ENCODE measurements around the gene RABAC1.
"Not testable (repeated sequence)": the region's sequence is repeated elsewhere in the genome, so short reads cannot be mapped to it uniquely, and the experiment has no call there.

The RABAC1 gene

GRCh38 chr19:41959056-41960053, at the start of gene RABAC1:
Gene RABAC1, minus strand, starts transcription at chr19:41959321. Its CDS starts 29 bp downstream, at chr19:41959292.
- in situ Hi-C loops (cut with MboI; ENCODE audit: low pct_unique_long_range_greater_than_20kb, low sequenced_read_pairs): no loop called here
- peak; percentile 91 for DNase-seq

GRCh38 chr19:42006569-42006968, 47.4 kb upstream of the RABAC1 start:
- in situ Hi-C loops (cut with MboI; ENCODE audit: low pct_unique_long_range_greater_than_20kb, low sequenced_read_pairs): no loop called here
- no peak for DNase-seq

GRCh38 chr19:42005504-42005903, 46.4 kb upstream of the RABAC1 start:
- in situ Hi-C loops (cut with MboI; ENCODE audit: low pct_unique_long_range_greater_than_20kb, low sequenced_read_pairs): no loop called here
- no peak for DNase-seq

GRCh38 chr19:42003506-42004294, 44.6 kb upstream of the RABAC1 start:
- in situ Hi-C loops (cut with MboI; ENCODE audit: low pct_unique_long_range_greater_than_20kb, low sequenced_read_pairs): no loop called here
- no peak for DNase-seq

GRCh38 chr19:41999878-42000208, 40.7 kb upstream of the RABAC1 start:
- in situ Hi-C loops (cut with MboI; ENCODE audit: low pct_unique_long_range_greater_than_20kb, low sequenced_read_pairs): no loop called here
- no peak for DNase-seq

- in situ Hi-C loops (cut with MboI; ENCODE audit: low pct_unique_long_range_greater_than_20kb, low sequenced_read_pairs): no loop called here
- DNase-seq: no peak
Observed at GRCh38 chr19:41999071-41999877, 40.2 kb upstream of the RABAC1 start.

- in situ Hi-C loops (cut with MboI; ENCODE audit: low pct_unique_long_range_greater_than_20kb, low sequenced_read_pairs): no loop called here
- no peak for DNase-seq
Observed at GRCh38 chr19:41998246-41999020, 39.3 kb upstream of the RABAC1 start.

- no peak for DNase-seq
- in situ Hi-C loops (cut with MboI; ENCODE audit: low pct_unique_long_range_greater_than_20kb, low sequenced_read_pairs): no loop called here
Observed at GRCh38 chr19:41997851-41998229, 38.7 kb upstream of the RABAC1 start.

GRCh38 chr19:41997121-41997850, 38.2 kb upstream of the RABAC1 start:
- in situ Hi-C loops (cut with MboI; ENCODE audit: low pct_unique_long_range_greater_than_20kb, low sequenced_read_pairs): no loop called here

GRCh38 chr19:41995959-41996797, 37.1 kb upstream of the RABAC1 start:
- peak; percentile 16 for DNase-seq
- in situ Hi-C loops (cut with MboI; ENCODE audit: low pct_unique_long_range_greater_than_20kb, low sequenced_read_pairs): no loop called here

More at GRCh38 chr19:41997121-41997850, 38.2 kb upstream of the RABAC1 start:
- peak; percentile 59 for DNase-seq

GRCh38 chr19:41994994-41995958, 36.2 kb upstream of the RABAC1 start:
- no peak for DNase-seq
- in situ Hi-C loops (cut with MboI; ENCODE audit: low pct_unique_long_range_greater_than_20kb, low sequenced_read_pairs): no loop called here

- in situ Hi-C loops (cut with MboI; ENCODE audit: low pct_unique_long_range_greater_than_20kb, low sequenced_read_pairs): no loop called here
- no peak for DNase-seq
Observed at GRCh38 chr19:41994521-41994971, 35.4 kb upstream of the RABAC1 start.

GRCh38 chr19:41993612-41994483, 34.7 kb upstream of the RABAC1 start, which contains the start of gene ATP1A3:
Gene ATP1A3, minus strand, starts transcription at chr19:41994230. Its CDS starts 154 bp downstream, at chr19:41994076.
- peak; percentile 76 for DNase-seq
- in situ Hi-C loops (cut with MboI; ENCODE audit: low pct_unique_long_range_greater_than_20kb, low sequenced_read_pairs): no loop called here

- in situ Hi-C loops (cut with MboI; ENCODE audit: low pct_unique_long_range_greater_than_20kb, low sequenced_read_pairs); DNase-seq: not testable (repeated sequence)
Observed at GRCh38 chr19:41991925-41992569, 32.9 kb upstream of the RABAC1 start.
